SK-N-SH treated with all-trans-retinoic acid at 6 μM for 48 hours (cell line): ENCODE results near the gene PTPN18.

Source experiments
- ATAC-seq: fragments of 200-7000 bp; cut with Tn5 transposase; 3 replicates; pipeline ENCODE4 v1.9.1; 2020; ENCODE audit warnings: mild to moderate bottlenecking, moderate library complexity
- ARNTL ChIP-seq: fragments of 450-650 bp; formaldehyde crosslinking; IDR thresholded peaks from 2 replicates; pipeline ENCODE4 v1.5.0; 2020; ENCODE audit warnings: low read depth, mild to moderate bottlenecking, moderate library complexity, borderline replicate concordance
- BACH2 ChIP-seq: fragments of 250-450 bp; sonication (Bioruptor Pico); IDR thresholded peaks from 2 replicates; pipeline ENCODE4 v1.9.0; 2021; ENCODE audit warnings: mild to moderate bottlenecking, borderline replicate concordance
- CREB5 ChIP-seq: fragments of 250-450 bp; sonication (Bioruptor Pico); IDR thresholded peaks from 2 replicates; pipeline ENCODE4 v1.5.1; 2020; ENCODE audit warnings: low read depth, mild to moderate bottlenecking, moderate library complexity
- CSDC2 ChIP-seq: fragments of 250-450 bp; sonication (Bioruptor Pico); IDR thresholded peaks from 2 replicates; pipeline ENCODE4 v1.5.0; 2020; ENCODE audit warnings: mild to moderate bottlenecking, moderate library complexity
- ESRRG ChIP-seq: fragments of 250-450 bp; sonication (Bioruptor Pico); IDR thresholded peaks from 2 replicates; pipeline ENCODE4 v1.6.1; 2021; ENCODE audit warnings: mild to moderate bottlenecking
- GLIS3 ChIP-seq: fragments of 250-450 bp; sonication (Bioruptor Pico); IDR thresholded peaks from 2 replicates; pipeline ENCODE4 v1.5.0; 2020; ENCODE audit warnings: mild to moderate bottlenecking, moderate library complexity
- ISL1 ChIP-seq: fragments of 250-450 bp; sonication (Bioruptor Pico); IDR thresholded peaks from 2 replicates; pipeline ENCODE4 v2.1.2; 2022; ENCODE audit warnings: mild to moderate bottlenecking, moderate library complexity
- OSR1 ChIP-seq: fragments of 250-450 bp; sonication (Bioruptor Pico); IDR thresholded peaks from 2 replicates; pipeline ENCODE4 v1.8.0; 2022; ENCODE audit warnings: moderate library complexity, mild to moderate bottlenecking, inconsistent platforms
- POU6F1 ChIP-seq: fragments of 250-450 bp; sonication (Bioruptor Pico); IDR thresholded peaks from 2 replicates; pipeline ENCODE4 v1.8.0; 2021; ENCODE audit warnings: low read depth, mild to moderate bottlenecking, moderate library complexity, borderline replicate concordance
- PPARA ChIP-seq: fragments of 250-450 bp; sonication (Bioruptor Pico); IDR thresholded peaks from 2 replicates; pipeline ENCODE4 v1.5.0; 2020; ENCODE audit warnings: mild to moderate bottlenecking, borderline replicate concordance
- RARB ChIP-seq: fragments of 250-450 bp; sonication (Bioruptor Pico); IDR thresholded peaks from 2 replicates; pipeline ENCODE4 v1.8.0; 2021; ENCODE audit warnings: mild to moderate bottlenecking, moderate library complexity
- SNAI2 ChIP-seq: fragments of 250-450 bp; sonication (Bioruptor Pico); IDR thresholded peaks from 2 replicates; pipeline ENCODE4 v1.5.0; 2020; ENCODE audit warnings: mild to moderate bottlenecking, moderate library complexity
- TCF4 ChIP-seq: fragments of 250-450 bp; sonication (Bioruptor Pico); IDR thresholded peaks from 2 replicates; pipeline ENCODE4 v1.8.0; 2021; ENCODE audit warnings: mild to moderate bottlenecking, moderate library complexity, borderline replicate concordance
- TOX ChIP-seq: fragments of 250-450 bp; sonication (Bioruptor Pico); IDR thresholded peaks from 2 replicates; pipeline ENCODE4 v1.8.0; 2021; ENCODE audit warnings: mild to moderate bottlenecking, moderate library complexity, borderline replicate concordance
- ZC3H10 ChIP-seq: fragments of 250-450 bp; sonication (Bioruptor Pico); IDR thresholded peaks from 2 replicates; pipeline ENCODE4 v1.5.1; 2021; ENCODE audit warnings: mild to moderate bottlenecking, moderate library complexity
- ZFP30 ChIP-seq: fragments of 450-650 bp; formaldehyde crosslinking; IDR thresholded peaks from 2 replicates; pipeline ENCODE4 v1.5.0; 2022; ENCODE audit warnings: mild to moderate bottlenecking, moderate library complexity
- ZNF565 ChIP-seq: fragments of 450-650 bp; formaldehyde crosslinking; conservative IDR thresholded peaks from 2 replicates; pipeline ENCODE4 v1.5.0; 2020; ENCODE audit warnings: low read depth, mild to moderate bottlenecking, moderate library complexity
- ZNF70 ChIP-seq: fragments of 450-650 bp; formaldehyde crosslinking; IDR thresholded peaks from 2 replicates; pipeline ENCODE4 v1.5.0; 2020; ENCODE audit warnings: mild to moderate bottlenecking, moderate library complexity
- ZNF8 ChIP-seq: fragments of 450-650 bp; formaldehyde crosslinking; IDR thresholded peaks from 2 replicates; pipeline ENCODE4 v1.5.0; 2020; ENCODE audit warnings: mild to moderate bottlenecking, moderate library complexity
- TF ChIP-seq, protein P1 (sequence below): fragments of 250-450 bp; sonication (Bioruptor Pico); IDR thresholded peaks from 2 replicates; pipeline ENCODE4 v1.5.0; 2020; ENCODE audit warnings: mild to moderate bottlenecking, moderate library complexity
- TF ChIP-seq, protein P2 (sequence below): fragments of 250-450 bp; sonication (Bioruptor Pico); IDR thresholded peaks from 2 replicates; pipeline ENCODE4 v1.5.1; 2021; ENCODE audit warnings: mild to moderate bottlenecking, moderate library complexity

Gene PTPN18

DNA sequence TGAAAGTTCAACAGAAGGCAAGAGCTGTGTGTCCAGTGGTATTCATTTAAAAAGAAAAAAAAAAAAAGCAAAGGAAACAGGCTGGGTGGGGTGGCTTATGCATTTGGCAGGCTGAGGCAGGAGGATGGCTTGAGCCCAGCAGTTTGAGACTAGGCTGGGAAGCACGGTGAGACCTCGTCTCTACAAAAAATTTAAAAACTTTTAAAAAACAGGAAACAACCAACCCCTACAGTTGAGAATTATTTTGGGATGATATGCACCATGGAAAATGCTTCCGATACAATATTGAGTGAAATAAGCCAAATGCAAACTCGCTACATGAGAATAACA lies 31.2 kb downstream of the PTPN18 start:
- ATAC-seq = no peak

DNA sequence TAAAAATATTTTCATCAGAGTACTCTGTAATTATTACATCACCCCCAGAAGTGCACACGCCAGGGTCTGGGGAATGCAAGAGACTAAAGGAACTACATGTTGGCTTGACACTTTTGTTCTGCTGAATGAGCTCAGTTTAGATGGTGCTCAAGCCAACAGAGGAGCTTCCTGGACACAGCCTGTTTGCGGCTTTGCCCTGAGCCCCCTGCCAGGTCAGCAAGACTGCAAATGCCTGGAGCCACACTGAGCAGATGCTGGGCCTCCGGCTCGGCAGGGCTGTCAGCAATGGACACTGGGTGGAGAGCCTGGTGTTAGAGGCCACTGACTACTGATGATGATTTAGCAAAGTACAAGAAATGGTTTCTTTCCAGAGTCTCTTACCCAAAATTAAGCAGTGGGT lies 31.9 kb downstream of the PTPN18 start:
- ATAC-seq = no peak
- no peak for TF ChIP-seq TCF4
- no peak for TF ChIP-seq ZNF70 (CRISPR knock-in tag)
- no peak for TF ChIP-seq TOX (CRISPR knock-in tag)
- no peak for TF ChIP-seq ZC3H10 (CRISPR knock-in tag)
- TF ChIP-seq POU6F1 = no peak
- no peak for TF ChIP-seq ISL1 (CRISPR knock-in tag)
- no peak for TF ChIP-seq CREB5 (CRISPR knock-in tag)
- TF ChIP-seq ESRRG = no peak
- TF ChIP-seq RARB (CRISPR knock-in tag) = no peak
- TF ChIP-seq, protein P1, sequence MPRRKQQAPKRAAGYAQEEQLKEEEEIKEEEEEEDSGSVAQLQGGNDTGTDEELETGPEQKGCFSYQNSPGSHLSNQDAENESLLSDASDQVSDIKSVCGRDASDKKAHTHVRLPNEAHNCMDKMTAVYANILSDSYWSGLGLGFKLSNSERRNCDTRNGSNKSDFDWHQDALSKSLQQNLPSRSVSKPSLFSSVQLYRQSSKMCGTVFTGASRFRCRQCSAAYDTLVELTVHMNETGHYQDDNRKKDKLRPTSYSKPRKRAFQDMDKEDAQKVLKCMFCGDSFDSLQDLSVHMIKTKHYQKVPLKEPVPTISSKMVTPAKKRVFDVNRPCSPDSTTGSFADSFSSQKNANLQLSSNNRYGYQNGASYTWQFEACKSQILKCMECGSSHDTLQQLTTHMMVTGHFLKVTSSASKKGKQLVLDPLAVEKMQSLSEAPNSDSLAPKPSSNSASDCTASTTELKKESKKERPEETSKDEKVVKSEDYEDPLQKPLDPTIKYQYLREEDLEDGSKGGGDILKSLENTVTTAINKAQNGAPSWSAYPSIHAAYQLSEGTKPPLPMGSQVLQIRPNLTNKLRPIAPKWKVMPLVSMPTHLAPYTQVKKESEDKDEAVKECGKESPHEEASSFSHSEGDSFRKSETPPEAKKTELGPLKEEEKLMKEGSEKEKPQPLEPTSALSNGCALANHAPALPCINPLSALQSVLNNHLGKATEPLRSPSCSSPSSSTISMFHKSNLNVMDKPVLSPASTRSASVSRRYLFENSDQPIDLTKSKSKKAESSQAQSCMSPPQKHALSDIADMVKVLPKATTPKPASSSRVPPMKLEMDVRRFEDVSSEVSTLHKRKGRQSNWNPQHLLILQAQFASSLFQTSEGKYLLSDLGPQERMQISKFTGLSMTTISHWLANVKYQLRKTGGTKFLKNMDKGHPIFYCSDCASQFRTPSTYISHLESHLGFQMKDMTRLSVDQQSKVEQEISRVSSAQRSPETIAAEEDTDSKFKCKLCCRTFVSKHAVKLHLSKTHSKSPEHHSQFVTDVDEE (CRISPR knock-in tag) = no peak
- no peak for TF ChIP-seq ARNTL (CRISPR knock-in tag)
- TF ChIP-seq GLIS3 (CRISPR knock-in tag) = no peak
- no peak for TF ChIP-seq CSDC2
- TF ChIP-seq SNAI2 (CRISPR knock-in tag) = no peak
- TF ChIP-seq ZFP30 (CRISPR knock-in tag) = no peak
- TF ChIP-seq ZNF565 (CRISPR knock-in tag) = no peak

More for the DNA sequence above, 31.2 kb downstream of the PTPN18 start:
- TF ChIP-seq OSR1 (CRISPR knock-in tag) (no peak), ESRRG (no peak), SNAI2 (CRISPR knock-in tag) (no peak), ZFP30 (CRISPR knock-in tag) (no peak), GLIS3 (CRISPR knock-in tag) (no peak), PPARA (CRISPR knock-in tag) (no peak), ZNF70 (CRISPR knock-in tag) (no peak), RARB (CRISPR knock-in tag) (no peak), TOX (CRISPR knock-in tag) (no peak), CREB5 (CRISPR knock-in tag) (no peak), BACH2 (CRISPR knock-in tag) (no peak), CSDC2 (no peak), ISL1 (CRISPR knock-in tag) (no peak), POU6F1 (no peak), ZNF8 (CRISPR knock-in tag) (no peak), ZNF565 (CRISPR knock-in tag) (no peak), ZC3H10 (CRISPR knock-in tag) (no peak)
- TF ChIP-seq, protein P2, sequence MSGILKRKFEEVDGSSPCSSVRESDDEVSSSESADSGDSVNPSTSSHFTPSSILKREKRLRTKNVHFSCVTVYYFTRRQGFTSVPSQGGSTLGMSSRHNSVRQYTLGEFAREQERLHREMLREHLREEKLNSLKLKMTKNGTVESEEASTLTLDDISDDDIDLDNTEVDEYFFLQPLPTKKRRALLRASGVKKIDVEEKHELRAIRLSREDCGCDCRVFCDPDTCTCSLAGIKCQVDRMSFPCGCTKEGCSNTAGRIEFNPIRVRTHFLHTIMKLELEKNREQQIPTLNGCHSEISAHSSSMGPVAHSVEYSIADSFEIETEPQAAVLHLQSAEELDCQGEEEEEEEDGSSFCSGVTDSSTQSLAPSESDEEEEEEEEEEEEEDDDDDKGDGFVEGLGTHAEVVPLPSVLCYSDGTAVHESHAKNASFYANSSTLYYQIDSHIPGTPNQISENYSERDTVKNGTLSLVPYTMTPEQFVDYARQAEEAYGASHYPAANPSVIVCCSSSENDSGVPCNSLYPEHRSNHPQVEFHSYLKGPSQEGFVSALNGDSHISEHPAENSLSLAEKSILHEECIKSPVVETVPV (CRISPR knock-in tag) = no peak
- TF ChIP-seq, protein P1 (CRISPR knock-in tag) = no peak
